Activated naive CD4-positive, alpha-beta T cell treated with anti-CD3 and anti-CD28 coated beads, Interleukin-2, amount 50 U/mL, for 72 hours (primary cell): ENCODE measurements around the gene MCM10. TPM values are rescaled to one million over a fixed set of nuclear protein-coding genes. Genes with fewer than 3 reads are reported as not detected.

ENCODE experiments used
- ATAC-seq, 2 donors: fragments of 150-1000 bp; cut with Tn5 transposase; 2 replicates each; pipeline ENCODE4 v1.10.0; 2021; ENCODE audit warnings: mild to moderate bottlenecking in 2 of 2, moderate library complexity in 2 of 2
- DNase-seq, 2 donors: peaks; one replicate each; pipeline ENCODE4 v3.0.0; 2021 to 2022; ENCODE audit warnings: low spot score in 2 of 2
- H3K27ac Mint-ChIP-seq, 2 donors: one replicate each; pipeline ENCODE4 v1.8.0; 2022; ENCODE audit warnings: mild to moderate bottlenecking in 2 of 2, mixed read lengths in 2 of 2
- H3K36me3 Mint-ChIP-seq, 2 donors: one replicate each; pipeline ENCODE4 v1.8.0; 2022; ENCODE audit warnings: mixed read lengths in 2 of 2
- H3K9me3 Mint-ChIP-seq, 2 donors: one replicate each; pipeline ENCODE4 v1.8.0; 2022; ENCODE audit warnings: mixed read lengths in 2 of 2
- total RNA-seq, 2 donors: library from RNA; stranded (reverse); gene quantifications; one replicate each; pipeline ENCODE4 v1.2.3, GENCODE V29; 2022

MCM10 gene
- total RNA-seq, 2 donors from 2014 or later: 60.0 to 64.6 TPM

DNA sequence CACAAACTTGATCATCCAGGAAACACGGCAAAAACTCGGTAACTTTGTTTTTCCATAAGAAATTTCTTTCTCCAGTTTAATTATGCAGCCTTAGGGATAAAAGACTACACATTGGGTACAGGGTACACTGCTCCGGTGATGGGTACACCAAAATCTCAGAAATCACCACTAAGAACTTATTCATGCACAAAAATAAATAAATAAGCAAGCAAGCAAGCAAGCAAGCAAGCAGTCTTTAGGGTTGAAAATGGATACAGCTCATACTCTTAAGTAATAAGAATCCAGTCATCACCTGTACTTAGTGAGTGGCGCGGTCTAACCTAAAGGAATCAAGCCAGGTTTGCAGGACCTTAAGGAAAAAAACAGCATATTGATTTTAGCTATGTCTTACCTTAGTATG is 30.0 kb downstream of the MCM10 start:
- peaks cover 40 to 66% of the 10 kb centered on the region in 2 donors for H3K36me3 Mint-ChIP-seq
- no peaks in the 10 kb centered on the region for H3K9me3 Mint-ChIP-seq
- no peak for DNase-seq
- no peak for ATAC-seq
- no peak overlapping the region for H3K27ac Mint-ChIP-seq

DNA sequence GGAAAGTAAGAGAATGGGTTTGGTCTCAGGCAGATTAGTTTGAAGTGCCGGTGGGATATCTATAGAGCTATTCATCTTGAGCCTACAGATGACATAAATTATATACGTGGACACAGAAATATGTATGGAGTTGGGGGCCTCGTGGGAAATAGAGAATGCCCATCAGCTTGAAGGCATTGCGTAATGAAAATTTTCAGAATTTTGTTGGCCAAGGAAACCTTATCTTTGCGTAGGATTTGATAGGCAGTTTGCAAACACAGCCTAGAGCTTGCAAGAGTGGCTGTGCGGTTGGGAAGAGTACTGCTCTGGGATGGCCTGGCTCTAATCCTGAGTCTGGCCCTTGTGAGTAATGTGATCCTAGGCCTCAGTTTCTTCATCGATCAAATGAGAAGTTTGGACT is 32.3 kb downstream of the MCM10 start:
- Mint-ChIP-seq H3K36me3 (peaks cover 39 to 59% of the 10 kb centered on the region in 2 donors), H3K9me3 (no peaks in the 10 kb centered on the region), H3K27ac (no peak overlapping the region)
- DNase-seq (no peak), ATAC-seq (no peak)

DNA sequence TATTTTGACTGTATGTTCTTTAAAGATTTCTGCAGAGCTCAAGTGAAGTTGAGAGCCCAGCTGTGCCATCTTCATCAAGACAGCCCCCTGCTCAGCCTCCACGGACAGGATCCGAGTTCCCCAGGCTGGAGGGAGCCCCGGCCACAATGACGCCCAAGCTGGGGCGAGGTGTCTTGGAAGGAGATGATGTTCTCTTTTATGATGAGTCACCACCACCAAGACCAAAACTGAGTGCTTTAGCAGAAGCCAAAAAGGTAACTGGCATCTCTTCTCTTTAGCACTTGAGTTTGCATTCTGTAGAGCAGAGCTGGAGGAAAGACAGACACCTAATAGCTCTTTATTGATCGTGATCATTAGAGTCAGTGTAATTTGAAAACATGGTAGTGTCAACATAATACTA is 33.7 kb downstream of the MCM10 start:
- Mint-ChIP-seq H3K36me3 (peaks cover 35 to 59% of the 10 kb centered on the region in 2 donors), H3K27ac (no peak overlapping the region), H3K9me3 (no peaks in the 10 kb centered on the region)
- ATAC-seq: no peak
- no peak for DNase-seq

DNA sequence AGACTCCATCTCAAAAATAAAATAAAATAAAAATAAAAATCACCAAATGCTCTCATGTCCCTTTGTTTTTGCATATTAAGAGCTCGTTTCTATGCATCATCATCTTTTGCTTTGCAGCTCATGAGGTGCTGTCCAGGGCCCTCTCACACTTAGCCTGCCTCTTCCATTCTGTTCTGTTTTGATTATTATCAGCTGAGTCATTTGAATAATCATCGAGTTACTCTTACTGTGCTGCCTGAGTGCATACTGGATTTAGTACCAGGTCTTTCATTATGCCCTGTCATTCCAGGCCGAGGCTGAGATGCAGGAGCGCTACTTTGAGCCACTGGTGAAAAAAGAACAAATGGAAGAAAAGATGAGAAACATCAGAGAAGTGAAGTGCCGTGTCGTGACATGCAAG is 39.8 kb downstream of the MCM10 start:
- ATAC-seq (no peak), DNase-seq (no peak)

DNA sequence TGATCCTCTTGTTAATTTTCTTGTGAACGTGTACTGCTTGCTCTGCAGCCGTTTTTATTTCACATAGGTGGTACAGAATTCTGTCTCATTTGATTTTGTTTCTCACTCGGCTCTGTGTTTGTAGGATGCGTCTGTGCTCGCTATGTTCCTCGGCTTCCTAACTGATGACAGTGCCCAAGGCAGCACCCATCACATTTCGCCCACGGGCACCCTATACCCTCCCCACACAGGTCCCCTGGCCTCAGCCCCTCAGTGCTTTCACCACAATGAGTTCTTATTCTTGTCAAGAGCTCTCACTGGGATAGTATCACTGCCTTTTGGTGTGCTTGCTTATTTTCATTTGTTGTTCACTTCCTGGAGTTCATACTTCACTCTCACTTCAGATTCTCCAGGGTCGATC is 44.7 kb downstream of the MCM10 start:
- peaks cover 53 to 62% of the 10 kb centered on the region in 2 donors for H3K36me3 Mint-ChIP-seq
- no peak for DNase-seq
- H3K9me3 Mint-ChIP-seq: no peaks in the 10 kb centered on the region
- H3K27ac Mint-ChIP-seq: no peak overlapping the region
- ATAC-seq: no peak

More for the DNA sequence above, 39.8 kb downstream of the MCM10 start:
- Mint-ChIP-seq H3K27ac (no peak overlapping the region), H3K9me3 (no peaks in the 10 kb centered on the region), H3K36me3 (peaks cover 42 to 51% of the 10 kb centered on the region in 2 donors)

DNA sequence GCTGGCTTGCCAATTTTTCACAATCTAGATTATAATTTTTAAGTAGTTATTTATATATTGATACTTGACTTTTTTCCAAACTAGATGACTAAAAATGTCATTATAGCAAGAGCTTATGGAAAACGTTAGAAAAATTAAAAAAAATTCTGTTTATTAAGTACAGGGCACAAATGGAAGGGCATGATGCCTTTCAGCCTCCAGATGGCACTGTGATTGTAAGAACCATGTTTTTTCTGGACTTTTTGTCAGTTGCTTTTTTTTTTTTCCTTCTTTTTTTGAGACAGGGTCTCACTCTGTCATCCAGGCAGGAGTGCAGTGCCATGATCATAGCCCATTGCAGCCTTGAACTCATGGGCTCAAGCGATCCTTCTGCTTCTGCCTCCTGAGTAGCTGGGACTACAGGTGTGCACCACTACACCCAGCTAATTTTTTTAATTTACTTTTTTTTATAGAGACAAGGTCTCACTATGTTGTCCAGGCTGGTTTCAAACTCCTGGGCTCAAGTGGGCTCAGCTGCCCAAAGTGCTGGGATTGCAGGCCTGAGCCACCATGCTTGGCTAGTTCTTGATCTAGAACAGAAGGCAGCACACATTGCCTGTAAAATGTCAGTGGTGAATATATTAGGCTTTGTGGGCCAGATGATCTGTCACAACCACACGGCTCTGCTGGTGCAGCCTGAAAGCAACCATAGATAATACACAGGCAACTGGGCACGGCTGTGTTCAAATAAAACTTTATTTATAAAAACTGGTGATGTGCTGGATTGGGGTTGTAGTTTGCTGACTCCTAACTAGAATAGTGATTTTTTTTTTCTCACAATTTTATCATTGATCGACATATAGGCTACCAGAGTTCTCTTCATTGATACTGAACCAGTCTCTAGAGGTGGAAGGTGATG is 45.4 kb downstream of the MCM10 start:
- DNase-seq: no peak
- no peaks in the 10 kb centered on the region for H3K9me3 Mint-ChIP-seq
- no peak for ATAC-seq
- H3K27ac Mint-ChIP-seq: no peak overlapping the region
- peaks cover 46 to 59% of the 10 kb centered on the region in 2 donors for H3K36me3 Mint-ChIP-seq

DNA sequence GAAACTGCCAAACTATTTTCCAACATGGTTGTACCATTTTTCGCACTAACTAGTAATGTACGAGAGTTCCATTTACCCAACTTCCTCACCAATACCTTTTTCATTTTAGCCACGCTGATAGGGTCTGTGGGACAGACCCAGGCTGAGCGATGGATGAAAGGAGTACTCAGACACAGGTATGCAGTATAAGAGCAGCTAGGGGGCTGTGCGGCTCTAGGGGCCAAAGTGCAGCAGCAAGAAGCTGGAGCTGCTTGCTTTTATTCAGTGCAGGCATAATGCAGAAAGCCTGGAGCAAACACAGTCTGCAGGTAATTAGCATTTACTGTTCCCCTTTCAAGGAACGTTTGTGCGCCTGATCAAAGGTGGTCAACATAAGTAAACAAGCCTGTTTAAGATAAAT is 51.8 kb downstream of the MCM10 start:
- no peaks in the 10 kb centered on the region for H3K9me3 Mint-ChIP-seq

DNA sequence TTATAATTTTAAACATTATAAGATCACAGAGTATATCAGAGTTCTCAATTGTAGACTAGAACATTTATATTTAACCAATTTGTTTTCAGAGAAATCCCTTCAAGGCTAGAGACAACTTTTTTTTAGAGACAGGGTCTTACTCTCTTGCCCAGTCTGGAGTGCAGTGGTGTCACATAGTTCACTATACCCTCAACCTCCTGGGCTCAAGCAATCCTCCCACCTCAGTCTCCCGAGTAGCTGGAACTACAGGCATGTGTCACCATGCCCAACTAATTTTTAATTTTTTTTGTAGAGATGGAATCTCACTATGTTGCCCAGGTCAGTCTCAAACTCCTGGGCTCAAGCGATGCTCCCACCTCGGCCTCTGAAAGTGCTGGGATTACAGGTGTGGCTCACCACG is 57.5 kb downstream of the MCM10 start:
- no peaks in the 10 kb centered on the region for H3K9me3 Mint-ChIP-seq
- H3K36me3 Mint-ChIP-seq: peaks cover 0 to 6% of the 10 kb centered on the region in 2 donors
- ATAC-seq: no peak
- H3K27ac Mint-ChIP-seq: no peak overlapping the region
- DNase-seq: no peak

More for the DNA sequence above, 51.8 kb downstream of the MCM10 start:
- no peak for ATAC-seq
- Mint-ChIP-seq H3K36me3 (peaks cover 8 to 25% of the 10 kb centered on the region in 2 donors), H3K27ac (no peak overlapping the region)
- no peak for DNase-seq

DNA sequence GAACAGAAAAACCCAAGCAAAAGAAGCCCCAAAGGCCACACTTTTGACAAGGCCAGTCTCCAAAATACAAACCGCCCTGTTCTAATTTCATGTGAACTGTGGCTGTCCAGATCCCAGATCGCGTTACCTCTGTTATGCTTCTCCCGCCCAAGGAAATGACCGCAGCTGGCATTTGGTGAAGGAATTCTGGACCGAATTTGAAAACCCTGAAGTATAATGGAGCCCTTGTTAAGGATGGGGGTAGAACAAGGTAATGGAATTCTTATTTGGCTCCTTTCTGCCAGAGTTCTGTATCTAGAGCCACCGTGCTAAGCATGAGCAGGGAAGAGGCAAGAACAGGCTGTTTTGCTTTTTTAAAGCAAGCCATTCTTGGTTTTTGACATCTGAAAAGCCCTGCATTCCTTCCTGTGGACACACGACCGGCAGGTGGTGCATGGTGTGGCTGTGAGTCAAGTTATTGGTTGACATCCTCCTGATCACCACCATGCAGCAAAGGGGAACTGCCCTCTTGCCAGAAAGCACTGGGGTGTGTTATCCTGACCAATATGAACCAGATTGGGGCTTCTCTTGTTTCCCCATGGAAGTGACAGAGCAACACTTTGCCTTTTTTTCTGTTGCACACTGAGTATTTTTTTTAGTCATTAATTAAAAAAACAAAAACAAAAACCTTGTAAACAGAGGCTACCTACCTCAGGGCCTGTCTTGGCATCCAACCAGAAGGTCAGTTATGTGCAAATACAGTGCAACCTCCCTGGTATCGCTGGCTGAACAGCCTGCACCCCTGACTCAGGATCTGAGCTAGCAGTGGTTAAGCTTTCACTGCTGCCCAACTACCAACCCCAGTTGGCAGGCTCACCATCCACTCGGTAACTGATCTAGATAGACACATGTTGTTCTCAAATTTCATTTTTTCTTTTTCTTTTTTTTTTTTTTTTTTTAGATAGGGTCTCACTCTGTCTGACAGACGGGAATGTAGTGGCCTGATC is 58.6 kb downstream of the MCM10 start:
- H3K27ac Mint-ChIP-seq: no peak overlapping the region
- ATAC-seq: no peak
- H3K36me3 Mint-ChIP-seq: peaks cover 0 to 5% of the 10 kb centered on the region in 2 donors
- H3K9me3 Mint-ChIP-seq: no peaks in the 10 kb centered on the region
- no peak for DNase-seq

DNA sequence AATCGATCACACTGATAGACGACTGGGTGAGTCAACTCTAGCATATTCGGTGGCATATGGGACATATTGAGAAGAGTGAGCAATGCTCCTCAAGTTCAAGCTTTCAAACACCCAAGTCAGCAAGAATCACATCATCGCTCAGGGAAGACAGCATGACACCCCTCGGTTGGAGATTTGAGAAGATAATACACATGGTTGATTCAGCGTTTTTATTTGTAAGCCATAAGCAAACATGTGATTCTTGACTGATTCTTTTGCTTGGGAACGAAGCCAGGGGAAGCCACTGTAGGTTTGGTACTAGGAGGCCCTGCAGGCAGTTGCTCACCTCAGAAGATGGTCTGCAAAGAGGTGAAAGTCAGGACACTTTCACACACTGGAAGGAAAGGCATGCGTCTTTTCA is 60.2 kb downstream of the MCM10 start:
- H3K36me3 Mint-ChIP-seq: no peaks in the 10 kb centered on the region
- DNase-seq (no peak), ATAC-seq (no peak)
- no peak overlapping the region for H3K27ac Mint-ChIP-seq
- H3K9me3 Mint-ChIP-seq: no peaks in the 10 kb centered on the region

DNA sequence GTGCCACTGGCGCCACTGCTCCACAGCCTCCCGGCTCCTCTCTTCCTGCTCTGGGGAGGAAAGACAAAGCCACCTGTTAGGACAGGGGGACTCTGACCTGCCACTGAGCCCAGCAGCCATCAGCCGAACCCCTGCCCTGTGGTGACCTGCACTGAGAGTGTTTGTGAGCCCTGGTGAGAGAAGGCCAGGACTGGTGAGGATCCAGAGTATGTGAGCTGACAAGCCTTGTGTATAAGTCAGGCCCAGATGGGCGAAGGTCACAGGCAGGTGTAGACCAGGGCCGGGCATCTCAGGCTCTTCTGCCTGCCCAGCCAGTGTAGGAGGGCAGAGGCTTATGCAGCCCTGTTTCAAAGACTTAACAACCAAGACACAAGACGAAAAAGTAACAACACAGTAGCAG is 60.8 kb downstream of the MCM10 start:
- DNase-seq (no peak), ATAC-seq (no peak)
- no peaks in the 10 kb centered on the region for H3K9me3 Mint-ChIP-seq
- no peak overlapping the region for H3K27ac Mint-ChIP-seq
- H3K36me3 Mint-ChIP-seq: no peaks in the 10 kb centered on the region

DNA sequence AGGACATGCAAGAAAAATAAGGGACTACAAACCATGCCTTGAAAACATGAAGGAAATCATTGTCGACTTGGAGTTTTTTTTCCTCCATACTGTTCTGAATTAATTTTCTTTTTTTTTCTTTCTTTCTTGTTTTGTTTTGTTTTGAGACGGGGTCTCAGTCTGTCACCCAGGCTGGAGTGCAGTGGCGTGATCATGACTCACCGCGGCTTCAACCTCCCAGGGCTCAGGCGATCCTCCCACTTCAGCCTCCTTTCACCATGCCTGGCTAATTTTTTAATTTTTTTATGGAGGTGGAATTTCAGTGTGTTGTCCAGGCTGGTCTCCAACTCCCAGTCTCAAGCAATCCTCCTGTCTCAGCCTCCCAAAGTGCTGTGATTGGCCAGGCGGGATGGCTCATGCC is 61.2 kb downstream of the MCM10 start:
- no peak for ATAC-seq
- Mint-ChIP-seq H3K9me3 (no peaks in the 10 kb centered on the region), H3K36me3 (no peaks in the 10 kb centered on the region), H3K27ac (no peak overlapping the region)
- no peak for DNase-seq

DNA sequence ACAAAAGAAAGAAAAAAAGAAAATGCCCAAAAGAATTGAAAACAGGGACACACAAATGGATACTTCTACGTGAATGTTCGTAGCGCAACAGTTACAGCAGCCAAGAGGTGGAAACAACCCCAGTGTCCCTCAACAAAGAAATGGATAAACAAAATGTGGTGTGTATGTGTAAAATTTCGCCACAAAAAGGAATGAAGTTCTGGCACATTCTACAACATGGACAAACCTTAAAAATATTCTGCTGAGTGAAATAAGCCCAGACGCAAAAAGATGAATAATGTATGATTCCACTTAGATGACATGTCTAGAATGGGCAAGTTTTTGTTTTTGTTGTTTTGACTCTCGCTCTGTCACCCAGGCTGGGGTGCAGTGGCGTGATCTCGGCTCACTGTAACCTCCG is 61.9 kb downstream of the MCM10 start:
- no peak for DNase-seq
- Mint-ChIP-seq H3K9me3 (no peaks in the 10 kb centered on the region), H3K36me3 (no peaks in the 10 kb centered on the region), H3K27ac (no peak overlapping the region)
- ATAC-seq: no peak

DNA sequence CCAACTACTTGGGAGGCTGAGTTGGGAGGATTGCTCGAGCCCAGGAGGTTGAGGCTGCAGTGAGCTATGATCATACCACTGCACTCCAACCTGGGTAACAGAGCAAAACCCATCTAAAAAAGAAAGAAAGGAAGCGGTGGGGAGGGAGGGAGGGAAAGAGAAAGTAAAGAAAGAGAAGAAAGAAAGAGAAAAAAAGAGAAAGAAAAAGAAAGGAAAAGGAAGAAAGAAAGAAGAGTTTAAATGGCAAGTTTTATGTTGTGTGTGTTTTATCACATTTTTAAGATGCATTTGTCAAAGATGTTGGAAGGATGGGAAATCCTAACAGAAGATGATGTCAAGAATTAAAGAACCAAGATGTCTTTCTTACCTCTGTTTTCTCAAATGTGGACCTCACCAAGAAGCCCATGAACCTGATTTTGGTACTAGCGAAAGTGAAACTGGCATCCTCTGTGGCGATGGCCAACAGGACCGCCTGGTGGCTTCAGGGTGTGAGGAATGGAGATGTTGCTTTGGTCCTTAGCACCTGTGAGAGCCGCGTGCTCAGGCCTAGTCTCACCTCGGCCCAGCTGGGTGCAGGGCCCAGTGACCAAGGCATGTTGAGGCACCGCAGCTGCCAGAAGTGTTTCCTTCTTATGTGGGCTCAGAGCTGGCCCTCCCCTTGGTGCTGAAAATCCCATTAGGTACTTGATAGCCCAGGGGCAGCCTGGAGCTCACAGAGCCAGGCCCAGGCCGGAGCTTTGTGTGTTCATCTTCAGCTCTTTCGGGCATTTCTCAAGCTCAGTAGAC is 63.0 kb downstream of the MCM10 start:
- Mint-ChIP-seq H3K36me3 (no peaks in the 10 kb centered on the region), H3K27ac (peak overlapping the region in 1 of 2 donors; percentile 78)
- ATAC-seq: no peak

DNA sequence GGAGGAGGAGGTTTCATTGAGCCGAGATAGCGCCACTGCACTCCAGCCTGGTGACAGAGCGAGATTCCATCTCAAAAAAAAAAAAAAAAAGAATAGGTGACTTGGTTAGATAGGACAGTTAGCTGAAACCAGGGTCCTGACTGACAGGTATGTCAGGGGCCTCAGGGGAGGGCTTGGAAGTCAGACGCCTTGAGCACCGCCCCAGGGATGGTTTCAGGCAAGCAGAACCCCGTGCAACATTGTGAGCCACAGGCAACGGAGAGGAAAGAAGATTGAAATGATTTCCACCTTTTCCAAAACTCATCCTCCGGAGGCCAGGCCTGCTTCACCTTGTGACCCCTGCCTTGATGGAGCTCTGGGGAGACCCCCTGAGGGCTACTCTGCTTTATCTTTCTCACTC is 64.2 kb downstream of the MCM10 start:
- DNase-seq: no peak
- Mint-ChIP-seq H3K27ac (no peak overlapping the region), H3K9me3 (no peaks in the 10 kb centered on the region), H3K36me3 (no peaks in the 10 kb centered on the region)
- ATAC-seq: no peak

More for the DNA sequence above, 63.0 kb downstream of the MCM10 start:
- H3K9me3 Mint-ChIP-seq: no peaks in the 10 kb centered on the region
- DNase-seq: no peak

DNA sequence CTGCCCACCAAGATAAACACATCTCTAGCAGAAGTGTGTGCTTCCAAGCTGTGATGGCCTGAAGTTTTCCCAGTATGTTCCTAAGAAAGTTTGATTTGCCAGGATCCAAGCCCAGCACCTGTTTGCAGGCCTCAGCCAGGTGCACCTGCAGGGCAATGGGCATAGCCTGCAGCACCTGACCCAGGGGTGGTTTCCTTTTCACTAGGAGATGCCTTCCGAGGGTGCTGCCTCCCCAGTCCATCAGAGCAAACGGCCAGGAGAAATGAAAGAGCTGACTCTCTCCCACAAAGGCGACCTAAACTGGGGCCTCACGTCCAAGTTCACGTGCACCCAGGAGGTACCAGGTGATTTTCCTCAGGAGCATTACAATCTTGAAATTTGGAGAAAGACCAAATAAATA is 65.7 kb downstream of the MCM10 start:
- H3K9me3 Mint-ChIP-seq: no peaks in the 10 kb centered on the region
- no peaks in the 10 kb centered on the region for H3K36me3 Mint-ChIP-seq
- ATAC-seq (no peak), DNase-seq (no peak)
- H3K27ac Mint-ChIP-seq: peak overlapping the region in 1 of 2 donors; percentile 47
